DMS 273 (cell line): ENCODE data around the gene ANKLE1.

Experiments
- DNase-seq: peaks from one replicate; lab custom pipeline; 2025; ENCODE audit not compliant: unreplicated experiment; lab: John Stamatoyannopoulos, UW

ANKLE1 gene

DNA sequence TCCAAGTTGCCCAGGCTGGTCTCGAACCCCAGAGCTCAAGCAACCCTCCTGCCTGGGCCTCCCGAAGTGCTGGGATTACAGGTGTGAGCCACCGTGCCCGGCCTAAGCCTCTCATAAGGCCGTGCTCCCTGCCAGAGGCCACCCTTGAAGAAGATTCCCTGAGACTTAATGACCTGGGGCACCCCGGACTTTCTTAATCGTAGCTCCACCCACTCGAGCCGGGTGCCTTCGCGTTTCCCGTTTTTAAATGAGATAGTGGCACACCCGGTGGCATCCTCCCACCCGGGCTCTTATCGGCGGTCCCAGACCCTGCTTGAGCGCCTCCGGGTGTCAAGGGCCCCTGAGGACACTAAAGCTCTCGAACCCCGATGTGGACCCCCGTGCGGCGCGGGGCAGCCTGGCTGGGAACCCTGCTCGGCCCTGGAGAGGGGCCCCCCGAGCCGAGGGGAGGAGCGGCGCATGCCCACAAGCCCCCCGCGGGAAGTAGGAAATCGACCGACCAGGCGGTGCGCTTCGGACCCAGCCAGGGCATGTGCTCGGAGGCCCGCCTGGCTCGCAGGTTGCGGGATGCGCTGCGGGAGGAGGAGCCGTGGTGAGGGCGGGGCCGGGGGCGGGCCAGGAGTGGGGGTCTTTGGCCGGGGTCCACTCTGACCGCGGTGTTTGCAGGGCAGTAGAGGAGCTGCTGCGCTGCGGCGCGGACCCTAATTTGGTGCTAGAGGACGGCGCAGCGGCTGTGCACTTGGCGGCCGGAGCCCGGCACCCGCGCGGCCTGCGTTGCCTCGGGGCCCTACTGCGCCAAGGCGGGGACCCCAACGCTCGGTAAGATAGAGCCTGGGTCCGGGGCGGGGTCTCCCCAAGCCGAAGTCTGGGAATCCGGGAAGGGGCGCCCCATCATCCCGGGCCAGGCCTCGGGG, at the start of gene ANKLE1:
ANKLE1 (plus strand) TSS at position 511 of the 914 bp plus-strand sequence; CDS start at position 531, 20 bp downstream.
- peak; percentile 77 for DNase-seq

- no peak for DNase-seq
Measured at GRCh38 chr19:17232258-17232657, 49.4 kb upstream of the ANKLE1 start.

- peak; percentile 25 for DNase-seq
Measured at GRCh38 chr19:17234911-17235299, 46.8 kb upstream of the ANKLE1 start.

GRCh38 chr19:17235300-17235970, 46.3 kb upstream of the ANKLE1 start:
- no peak for DNase-seq

DNA sequence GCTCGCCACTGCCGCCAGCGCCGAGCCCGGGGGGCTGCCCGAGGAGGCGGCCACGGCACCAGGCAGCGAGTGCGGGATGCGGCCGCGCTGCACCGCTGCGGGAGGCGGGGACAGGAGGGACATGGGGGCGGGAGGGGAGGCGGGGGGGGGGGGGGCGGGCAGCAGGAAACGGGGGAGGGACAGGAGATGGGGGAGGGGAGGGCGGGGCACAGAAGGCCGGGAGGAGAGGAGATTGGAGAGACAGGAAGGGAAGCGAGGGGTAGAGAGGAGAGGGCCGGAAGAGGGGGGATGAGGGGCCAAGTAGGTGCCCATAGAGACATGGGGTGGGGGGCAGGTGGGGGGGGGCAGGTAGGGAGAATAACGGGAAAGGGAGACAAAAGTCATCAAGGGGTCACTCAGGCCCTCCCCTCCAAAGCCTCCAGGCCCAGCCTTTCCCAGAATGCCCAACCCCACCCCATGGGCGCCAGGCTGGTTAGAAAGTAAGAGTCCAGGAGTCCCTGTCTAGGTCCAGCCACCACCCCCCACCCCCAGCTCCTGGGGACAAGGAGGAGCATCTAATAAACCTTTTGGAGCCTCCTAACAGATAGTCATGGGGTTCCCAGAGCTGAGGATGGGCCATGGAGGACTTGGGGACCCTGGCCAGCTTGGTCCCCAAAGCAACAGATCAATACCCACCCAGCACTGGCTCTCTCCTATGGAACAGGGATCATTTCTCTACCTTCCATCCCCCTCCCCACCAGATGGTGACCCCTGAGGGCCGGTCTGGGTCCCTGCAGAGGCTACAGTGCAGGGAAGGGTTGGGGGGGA, 45.5 kb upstream of the ANKLE1 start:
- DNase-seq, result no peak

DNA sequence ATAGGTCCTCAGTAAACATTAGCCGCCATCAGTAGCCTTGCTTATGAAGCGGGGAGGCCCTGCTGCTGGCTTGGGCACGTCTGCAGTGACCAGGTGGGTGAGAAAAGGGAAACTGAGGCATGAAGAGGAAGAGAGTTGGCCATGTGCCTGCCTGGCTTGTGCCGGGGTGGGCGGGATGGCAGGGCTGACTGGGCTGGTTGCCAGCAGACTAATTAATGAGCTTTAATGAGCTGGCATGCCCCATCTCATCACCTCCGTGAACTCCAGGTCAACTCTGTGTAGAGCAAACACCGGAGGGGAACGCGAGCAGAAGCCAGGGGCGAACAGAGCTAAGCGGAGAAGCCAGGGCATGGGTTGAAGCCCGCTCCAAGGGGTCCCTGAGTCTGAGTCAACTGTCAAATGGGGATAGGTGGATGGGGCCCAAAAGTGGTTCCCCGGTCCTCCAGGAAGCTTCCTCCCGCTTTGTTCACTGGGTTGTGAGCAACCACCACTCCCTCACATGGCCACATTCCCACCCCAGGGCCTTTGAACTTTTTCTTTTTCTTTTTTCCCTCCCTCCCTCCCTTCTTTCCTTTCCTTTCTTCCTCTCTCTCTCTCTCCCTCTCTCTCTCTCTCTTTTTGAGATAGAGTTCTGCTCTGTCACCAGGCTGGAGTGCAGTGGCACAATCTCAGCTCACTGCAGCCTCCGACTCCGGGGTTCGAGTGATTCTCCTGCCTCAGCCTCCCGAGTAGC, 44.7 kb upstream of the ANKLE1 start:
- peak; percentile 32 for DNase-seq

- DNase-seq, result no peak
Measured at GRCh38 chr19:17237747-17238706, 43.7 kb upstream of the ANKLE1 start.

DNA sequence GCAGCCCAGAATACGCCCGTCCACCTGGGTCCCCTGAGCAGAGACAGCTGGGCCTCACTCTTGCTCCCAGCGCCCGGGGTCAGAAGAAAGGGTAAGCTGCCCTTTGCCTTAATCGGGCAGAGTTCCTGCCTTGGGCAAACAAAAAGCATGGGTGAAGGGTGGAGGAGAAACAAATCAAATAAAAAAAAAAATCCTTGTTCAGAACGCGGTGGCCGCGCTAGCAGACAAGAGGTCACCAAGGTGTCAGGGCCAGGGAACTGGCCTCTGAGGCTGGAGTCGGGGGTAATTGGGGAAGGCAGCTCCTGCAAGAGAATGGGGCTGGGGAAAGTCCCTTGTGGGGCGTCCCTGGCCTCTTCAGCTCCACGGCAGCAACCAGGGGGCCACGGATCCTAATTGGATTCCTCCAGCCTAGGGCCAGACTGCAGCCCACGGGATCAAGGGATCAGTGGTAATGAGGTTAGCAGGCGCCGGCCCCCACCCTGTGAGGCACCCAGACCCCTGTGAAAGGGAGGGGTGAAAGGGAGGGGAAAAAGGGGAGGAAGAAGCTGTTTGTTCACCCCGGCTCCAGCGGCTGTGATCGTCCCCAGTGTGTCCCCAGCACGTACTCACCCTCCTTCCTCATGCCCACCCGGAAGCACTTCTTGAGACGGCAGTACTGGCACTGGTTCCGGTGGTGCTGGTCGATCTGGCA, 41.5 kb upstream of the ANKLE1 start:
- DNase-seq, result no peak

DNA sequence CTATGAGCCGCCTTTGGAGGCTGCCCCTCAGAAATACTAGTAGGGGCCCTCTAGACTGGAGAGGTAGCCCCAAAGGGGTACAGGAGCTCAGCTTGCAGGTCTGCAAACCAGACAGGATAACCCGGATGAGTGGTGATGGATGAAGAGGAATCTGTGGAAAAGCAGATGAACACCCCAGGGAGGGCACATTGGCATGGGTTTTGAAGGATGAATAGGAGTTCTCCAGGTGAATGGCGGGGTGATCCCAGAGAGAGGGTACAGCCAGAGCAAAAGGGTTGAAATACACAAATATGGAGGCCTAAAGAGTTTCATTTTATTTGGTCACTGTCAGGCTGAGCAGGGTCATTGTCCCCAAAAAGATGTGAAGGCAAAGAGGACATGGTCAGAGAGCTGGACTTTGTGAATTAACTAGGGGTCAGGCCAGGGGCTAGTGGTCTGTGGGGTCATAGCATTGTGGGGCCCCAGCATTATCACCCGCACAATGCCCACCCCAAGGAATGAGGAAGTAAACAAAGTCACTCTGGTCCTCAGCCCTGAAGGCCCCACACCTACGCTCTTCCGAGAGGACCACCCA, 40.8 kb upstream of the ANKLE1 start:
- DNase-seq, result no peak

DNA sequence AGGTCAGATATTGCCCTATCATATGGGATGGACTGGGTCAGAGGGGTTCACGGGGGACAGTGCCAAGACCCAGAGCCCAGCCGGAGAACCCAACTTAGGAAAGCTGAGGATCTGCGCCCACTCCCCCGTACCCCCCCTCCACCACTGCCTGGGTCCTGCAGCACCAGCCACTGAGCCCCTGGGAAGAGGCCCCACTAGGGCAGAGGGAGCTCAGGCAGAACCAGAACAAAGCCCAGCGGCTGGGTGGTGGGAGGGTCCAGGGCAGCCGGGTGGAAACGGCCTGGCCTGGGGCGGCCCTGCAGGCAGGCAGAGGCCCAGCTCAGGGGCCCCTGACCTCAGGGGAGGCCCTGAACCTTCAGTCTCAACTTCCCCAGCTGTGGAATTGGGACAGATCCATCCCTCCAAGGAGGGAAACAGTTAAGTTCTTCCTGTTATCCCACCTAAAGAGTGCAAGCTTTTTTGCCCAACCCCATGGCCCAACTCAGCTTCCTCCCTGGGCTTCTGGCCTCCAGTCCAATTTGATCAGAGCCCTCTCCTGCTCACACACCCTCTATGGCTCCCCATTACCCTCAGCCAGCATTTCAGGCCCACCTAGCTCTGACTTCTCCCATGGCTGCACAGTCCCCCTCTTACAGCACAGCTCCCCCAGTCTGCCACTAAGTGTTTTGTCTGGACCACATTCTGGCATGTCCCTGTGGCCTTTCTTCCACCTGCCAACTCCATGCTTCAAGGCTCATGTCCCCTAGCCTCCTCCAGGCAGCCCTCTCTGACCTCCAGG, 39.1 kb upstream of the ANKLE1 start:
- DNase-seq, result no peak

- DNase-seq, result no peak
Measured at GRCh38 chr19:17243211-17243829, 38.4 kb upstream of the ANKLE1 start.

DNA sequence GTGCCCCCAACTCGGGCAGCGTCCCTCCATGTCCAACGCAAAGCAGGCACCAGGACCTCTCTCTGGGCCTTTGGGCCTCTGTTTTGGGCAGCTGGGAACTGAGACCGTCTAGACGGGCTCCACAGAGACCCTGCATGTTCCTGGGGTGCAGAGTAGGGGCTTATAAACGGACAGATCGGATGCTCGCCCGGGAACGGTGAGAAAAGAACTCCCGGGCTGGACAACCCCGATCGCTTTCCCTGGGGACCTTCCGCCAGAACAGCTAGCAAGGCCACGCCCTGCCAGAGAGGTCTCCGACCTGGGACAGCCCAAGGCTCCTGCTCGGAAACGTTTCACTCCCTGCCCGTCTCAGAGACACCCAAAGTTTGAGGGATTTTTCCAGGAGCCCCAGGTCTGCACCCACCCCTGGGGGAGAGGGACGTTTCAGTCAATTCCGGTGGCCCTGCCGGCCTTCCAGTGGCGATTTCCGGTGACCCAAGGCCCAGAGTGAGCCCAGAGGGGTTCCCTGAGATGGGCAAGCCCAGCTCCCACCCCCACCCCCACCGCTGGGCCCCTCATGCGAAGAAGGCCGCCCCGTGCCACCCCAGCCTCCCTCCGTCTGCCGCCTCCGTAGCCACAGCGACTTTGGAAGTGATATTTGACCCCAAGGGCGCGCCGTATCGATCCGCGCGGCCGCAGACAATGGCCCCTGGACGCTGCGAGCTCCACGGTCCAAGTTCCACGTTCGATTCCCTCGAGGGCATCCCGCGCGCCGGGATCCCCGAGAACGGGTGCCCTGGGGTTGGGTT, 37.7 kb upstream of the ANKLE1 start:
- peak; percentile 27 for DNase-seq

GRCh38 chr19:17244618-17245534, 36.8 kb upstream of the ANKLE1 start:
- DNase-seq, result peak; percentile 28

DNA sequence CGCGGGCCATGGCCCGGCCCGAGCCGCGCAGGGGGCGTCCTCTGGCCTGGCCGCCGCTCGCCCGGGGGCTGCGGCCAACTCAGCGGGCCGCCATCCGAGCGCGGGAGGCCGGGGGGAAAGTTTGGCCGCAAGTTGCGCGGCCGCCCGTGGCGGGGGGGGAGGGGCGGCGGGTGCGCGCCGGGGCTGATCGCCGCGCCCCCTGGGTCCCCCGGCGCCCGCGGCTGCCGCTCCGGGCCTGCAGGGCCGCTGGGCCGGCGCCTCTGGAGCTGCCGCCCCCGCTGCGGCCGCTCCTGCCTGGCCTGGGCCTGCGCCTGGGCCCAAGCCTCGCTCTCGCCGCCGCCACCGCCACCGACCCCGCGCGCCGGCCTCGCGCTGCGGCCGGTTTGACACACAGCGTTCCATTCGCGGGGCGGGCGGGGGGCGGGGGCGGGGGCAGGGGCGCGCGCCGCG, 36.1 kb upstream of the ANKLE1 start, which contains the start of gene NR2F6:
NR2F6 (minus strand) TSS at position 385 of the 450 bp plus-strand sequence. CDS start 699 bp downstream, outside the sequence.
- no peak for DNase-seq

- DNase-seq, result peak; percentile 76
Measured at GRCh38 chr19:17246681-17247425, 34.8 kb upstream of the ANKLE1 start.
